Stimulated activated CD8-positive, alpha-beta memory T cell treated with anti-CD3 and anti-CD28 coated beads, Interleukin-4, amount 100 ng/mL, for 4 hours (primary cell): ENCODE results near the gene EIF5A.

Experiments
- DNase-seq, 2 donors: peaks; one replicate each; pipeline ENCODE4 v3.0.0-alpha.2; 2020; ENCODE audit warnings: low read depth in 2 of 2, low spot score in 1 of 2

The EIF5A gene

DNA sequence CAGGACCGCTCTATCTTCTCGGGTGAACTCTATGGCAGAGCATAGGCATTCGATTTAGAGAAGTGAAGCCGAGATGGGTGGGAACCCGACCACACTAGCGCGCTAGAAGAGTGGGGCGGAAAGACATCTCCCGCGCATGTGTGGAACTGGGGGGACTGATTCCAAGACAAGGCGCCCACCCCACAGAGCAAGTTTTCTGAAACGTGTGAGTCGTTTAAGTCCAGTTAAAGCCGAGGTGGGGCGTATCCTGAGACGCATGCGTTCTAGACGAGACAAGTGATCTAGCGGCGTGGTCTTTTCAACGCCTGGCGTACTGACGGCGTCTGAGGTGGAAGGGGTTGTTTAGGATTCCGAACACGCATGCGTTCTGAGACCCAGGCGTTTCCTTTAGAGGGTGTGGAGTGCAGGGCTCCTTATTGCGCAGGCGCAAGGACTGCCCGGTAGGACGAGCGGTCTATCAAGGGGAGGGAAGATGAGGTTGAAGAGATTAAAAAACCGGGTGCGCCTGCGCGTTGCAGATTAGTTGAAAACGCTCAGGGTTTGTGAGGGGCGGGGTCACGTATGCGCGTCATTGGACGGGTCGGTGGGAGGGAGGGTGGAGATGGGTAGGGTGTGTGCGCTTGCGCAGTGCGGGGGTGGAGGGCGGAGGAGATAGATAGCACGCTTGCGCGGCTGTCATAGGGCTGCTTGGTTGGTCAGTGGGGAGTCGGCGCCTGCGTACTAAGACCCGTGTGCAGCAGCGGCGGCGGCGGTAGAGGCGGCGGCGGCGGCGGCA, at the start of gene EIF5A:
Gene EIF5A (plus strand): TSS at position 718 of the 775 bp plus-strand sequence. CDS start 2,008 bp downstream, outside the sequence.
- peak; percentile 100 for DNase-seq

DNA sequence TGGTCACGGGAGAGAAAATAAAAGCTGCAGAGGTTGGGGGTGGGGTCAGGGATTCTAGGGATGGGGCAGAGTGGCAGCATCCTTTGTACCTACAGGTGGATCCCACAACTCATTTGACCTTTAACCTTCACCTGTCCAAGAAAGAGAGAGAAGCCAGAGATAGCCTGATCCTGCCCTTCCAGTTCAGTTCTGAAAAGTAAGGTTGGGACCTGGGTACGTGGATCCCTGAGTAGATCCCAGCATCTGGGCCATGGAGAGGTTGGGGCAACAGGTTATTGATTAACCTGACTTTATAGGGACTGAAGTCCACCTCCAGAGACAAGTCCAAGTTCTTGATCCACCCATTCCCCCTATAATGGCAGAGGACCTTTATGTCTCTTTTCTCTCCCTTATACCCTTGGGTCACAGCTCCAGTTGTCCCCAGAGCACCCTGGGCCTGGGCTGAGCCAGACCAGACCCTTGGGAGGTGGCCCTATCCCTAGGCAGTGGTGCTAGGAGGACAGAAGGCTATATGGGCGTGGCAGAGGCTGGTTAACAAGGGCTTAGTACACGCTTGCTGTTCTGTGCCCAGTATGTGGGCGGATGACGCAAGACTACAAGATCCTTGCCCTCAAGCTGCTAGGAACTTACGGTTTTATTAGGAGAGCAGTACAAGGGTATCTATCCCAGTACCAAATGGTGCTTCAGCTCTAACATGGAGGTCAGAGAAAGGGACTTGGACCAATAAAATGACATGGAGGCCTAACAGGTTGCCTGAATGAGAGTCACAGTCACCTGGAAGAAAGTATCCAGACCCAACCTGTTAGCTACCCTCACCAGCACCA, 48.5 kb upstream of the EIF5A start:
- DNase-seq = no peak

DNA sequence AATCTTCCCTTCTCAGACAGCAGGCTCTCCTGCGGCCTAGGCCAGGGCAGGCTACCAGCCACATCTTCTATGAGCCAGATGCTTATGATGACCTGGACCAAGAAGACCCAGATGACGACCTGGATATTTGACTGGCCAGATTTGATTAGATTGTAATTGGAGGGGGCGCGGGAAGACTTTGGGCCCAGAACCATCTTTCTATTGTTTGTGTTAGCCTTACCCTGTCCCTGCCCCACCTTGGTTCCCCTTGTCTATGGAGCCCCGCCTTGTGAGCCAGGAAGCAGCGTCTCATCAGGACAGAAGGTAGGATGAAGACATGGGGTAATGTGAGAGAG, 47.9 kb upstream of the EIF5A start:
- no peak for DNase-seq

DNA sequence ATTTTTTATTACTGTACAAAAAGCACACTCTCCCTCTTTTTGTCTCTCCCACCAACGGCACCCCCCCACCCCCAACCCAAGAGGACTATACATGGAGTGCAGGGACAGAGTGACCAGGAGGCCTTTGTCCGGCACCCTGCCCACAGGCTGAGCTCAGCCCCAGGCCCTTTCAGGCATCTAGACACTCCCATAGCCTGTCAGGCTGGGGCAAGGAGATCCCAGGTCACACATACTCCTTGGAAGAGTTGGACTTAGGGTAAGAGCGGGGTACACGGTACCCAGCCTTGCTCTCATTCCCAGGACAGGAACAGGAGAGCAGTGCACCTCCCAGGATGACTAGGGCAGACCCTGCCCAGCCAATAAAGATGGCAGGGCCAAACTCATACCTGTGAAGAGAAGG, 47.3 kb upstream of the EIF5A start:
- DNase-seq = no peak

DNA sequence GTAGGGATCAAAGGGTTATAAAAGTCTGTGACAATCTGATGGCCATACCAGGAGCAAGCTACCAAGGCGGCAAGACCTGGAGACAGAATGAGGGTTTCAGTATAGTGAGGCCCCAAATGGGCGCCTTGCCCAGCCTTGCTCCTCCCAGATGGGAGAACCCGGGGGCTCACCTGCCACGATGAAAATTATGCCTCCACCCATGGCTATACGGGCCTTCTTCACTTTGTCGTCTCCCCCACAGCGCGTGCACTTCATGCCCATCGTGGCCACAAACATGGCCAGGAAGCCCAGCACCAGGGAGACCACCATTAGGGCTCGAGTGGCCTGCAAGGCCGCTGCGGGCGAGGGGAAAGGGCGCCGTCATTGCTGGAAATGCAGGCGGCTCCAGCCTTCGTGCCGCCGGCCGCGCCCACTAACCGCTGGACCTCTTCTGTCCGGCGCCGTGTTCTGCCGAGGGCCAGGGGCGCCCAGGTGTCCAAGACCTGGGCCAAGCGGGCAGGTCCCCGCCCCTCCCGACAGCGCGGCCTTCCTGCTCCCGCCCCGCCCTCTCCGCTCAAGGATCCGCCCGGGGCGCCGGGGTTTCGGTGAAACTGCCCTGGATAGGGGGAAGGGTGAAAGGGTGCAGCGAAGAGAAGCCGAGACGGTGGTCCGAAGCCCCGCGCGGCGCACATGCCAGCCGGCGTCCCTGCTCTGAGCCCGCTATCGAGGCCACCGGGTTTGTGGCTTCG, 46.6 kb upstream of the EIF5A start:
- DNase-seq = no peak

DNA sequence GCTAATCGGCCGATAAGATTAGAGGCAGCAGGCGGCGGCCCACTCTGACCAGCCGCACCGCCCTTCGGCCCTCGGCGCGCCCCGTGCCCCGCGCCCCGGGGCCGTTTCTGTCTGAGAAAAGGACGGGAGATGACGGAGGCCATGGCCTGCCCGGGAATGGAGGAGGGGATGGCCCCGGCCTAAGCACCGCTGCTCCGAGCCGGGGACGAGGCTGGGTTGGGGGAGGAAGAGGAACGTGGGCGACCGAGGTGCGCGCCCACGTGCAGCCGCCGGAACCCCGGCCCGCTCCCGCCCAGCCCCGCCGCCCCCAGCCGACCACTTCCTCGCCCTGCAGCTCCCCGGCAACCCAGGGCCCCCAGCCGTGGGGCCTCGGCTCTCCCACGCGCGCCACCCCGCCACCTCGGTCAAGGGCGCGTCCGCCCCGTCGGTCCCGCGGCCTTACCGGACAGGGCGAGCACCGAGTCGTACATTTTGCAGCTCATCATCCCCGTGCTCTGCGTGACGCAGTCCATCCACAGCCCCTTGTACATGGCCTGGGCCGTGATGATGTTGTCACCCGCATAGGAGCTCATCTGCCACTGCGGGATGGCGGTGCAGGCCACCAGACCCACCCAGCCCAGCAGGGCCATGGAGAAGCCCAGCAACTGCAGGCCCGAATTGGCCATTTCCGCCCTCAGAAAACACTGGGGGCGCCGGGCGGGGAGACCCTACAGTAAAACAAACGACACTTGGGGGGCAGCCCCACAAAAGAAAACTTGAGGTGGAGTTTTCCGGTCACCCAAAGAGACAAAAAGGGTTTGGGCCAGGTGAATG, 45.8 kb upstream of the EIF5A start:
- peak in 1 of 2 donors; percentile 35 for DNase-seq

DNA sequence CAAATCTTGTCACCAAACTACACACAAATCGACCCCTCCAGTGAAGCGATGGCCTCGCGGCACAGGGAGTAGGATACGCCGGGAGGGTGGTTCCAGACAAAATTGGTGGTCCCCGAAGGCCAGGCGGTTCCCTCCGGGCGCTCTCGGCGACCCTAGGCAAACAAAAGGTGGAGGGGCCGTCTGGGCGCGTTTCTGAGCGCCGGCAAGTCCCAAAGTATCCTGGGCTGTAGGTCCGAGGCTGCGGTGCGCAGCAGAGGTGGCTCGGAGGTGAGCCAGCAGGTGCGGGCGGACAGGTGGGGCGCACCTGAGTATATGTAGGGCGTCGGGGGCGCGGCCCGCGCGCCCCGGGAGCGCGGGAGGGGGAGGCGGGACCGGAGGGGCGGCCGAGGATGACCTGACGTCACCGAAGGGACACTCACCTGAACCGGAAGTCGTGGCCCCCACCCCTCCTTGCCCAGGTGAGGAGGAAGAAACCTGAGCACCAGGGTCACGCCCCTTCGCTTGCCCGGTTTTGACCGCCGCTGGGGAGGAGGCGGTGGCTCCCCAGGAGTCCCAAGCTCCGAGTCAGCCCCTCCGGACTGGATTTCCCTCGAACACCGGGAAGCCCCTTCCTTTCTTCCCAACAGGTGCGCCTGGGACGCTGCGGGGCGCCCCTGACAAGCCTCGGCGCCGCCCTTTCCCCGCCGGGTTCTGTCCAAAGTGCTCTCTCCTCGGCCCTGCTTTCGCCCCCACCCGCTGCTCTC, 45.1 kb upstream of the EIF5A start, which contains the start of gene CLDN7:
Gene CLDN7 (minus strand): TSS at position 287 of the 743 bp plus-strand sequence. CDS start 435 bp downstream, outside the sequence.
- no peak for DNase-seq

DNA sequence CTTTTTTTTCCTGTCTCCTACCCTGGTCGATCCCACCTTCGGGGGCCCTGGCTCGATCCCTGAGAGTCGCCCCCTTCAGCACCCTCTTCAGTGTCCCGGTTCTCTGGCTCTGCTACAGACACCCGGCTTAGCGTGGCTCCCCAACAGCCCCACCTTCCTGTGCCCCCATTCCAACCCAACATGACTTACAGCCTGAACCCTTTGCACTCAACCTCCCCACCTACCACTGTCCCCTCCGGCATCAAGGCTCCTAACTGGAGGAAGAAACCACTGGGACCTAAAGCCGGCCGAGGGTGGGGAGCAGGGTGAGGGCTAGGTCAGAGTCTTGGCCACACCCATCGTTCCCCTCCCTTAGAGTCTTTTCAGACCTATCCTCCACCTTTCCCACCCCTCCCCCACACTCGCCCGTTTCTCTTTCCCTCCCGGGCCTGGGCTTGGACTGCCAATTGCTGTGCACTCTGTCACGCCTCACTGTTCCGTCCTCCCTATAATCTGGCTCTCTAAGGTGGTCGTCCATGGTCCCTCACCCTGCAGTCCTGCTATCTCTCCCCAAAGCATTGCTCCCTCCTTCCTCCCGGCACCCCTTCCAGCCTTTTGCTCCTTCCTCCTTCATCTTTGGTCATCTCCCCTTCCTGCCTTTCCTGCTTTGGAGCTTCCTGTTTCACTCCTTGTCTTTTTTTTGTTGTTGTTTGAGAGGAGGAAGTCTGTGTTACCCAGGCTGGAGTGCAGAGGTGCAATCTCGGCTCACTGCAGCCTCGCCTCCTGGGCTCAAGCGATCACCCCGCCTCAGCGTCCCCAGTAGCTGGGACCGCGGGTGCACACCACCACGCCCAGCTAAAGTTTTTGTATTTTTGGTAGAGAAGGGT, 44.3 kb upstream of the EIF5A start:
- no peak for DNase-seq

DNA sequence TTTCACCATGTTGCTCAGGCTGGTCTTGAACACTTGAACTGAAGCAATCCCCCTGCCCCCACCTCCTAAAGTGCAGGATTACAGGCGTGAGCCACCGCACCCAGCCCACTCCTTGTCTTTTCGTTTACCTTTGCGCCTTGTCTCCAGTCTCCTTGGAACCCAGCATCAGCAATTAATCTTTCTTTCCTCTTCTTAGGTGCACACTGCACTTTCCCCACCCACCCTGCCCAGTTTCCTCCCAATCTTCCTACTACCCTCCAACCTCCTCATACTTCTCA, 43.7 kb upstream of the EIF5A start:
- DNase-seq = no peak

DNA sequence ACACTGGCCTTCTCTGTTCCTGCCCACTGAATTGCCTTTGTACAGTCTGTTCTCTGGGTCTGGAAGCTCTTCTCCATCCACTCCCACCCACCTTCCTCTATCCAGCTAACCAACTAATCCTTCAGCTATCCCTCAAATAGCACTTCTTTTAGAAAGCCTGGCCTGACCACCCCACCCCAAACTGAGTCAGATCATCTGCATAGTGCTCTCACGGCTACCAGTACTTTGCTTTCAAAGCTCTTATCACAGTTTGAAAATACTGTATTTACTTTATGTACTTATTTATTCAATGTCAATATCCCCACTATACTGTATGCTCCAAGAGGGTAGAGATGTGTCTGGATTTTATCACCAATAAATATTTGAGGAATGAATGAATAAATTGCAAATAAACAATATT, 40.6 kb upstream of the EIF5A start:
- no peak for DNase-seq

DNA sequence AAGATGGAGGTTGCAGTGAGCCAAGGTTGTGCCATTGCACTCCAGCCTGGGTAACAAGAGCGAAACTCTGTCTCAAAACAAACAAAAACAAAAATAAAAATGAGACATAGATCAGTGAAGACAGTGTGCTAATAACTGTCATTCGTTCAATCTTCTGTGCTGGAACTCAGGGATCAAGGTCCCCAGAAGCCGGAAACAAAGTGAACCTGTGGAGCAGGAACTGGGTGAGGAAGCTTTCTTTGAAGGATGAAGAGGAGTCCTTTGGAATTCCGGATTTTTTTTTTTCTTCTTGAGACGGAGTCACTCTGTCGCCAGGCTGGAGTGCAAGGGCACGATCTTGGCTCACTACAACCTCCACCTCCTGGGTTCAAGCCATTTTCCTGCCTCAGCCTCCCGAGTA, 28.0 kb upstream of the EIF5A start:
- no peak for DNase-seq

DNA sequence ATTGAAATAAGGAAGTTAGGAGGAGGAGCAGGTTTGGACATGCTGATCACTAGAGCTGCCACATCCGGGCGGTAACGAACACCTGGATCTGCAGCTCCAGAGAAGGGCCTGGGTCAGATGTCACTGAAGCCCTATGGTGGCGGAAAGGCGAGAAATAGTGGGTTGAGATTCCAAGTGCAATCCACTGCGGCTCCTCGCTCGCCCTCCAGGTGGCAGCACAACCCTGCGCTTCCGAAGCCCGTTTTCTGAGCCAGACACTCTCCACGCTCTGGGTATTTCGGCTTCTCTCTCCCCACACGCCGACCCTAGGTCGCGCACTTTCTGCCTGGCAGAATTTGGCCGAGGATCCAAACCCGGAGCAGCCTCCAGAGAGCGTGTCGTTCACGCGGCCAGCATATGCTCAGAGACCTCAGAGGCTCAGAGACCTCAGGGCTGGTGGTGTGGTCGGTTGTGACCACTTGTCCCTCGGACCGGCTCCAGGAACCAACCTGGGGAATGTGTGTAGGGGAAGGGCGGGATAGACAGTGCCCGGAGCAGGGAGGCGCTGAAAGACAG, 26.8 kb upstream of the EIF5A start:
- DNase-seq = peak; percentile 69 to 71

DNA sequence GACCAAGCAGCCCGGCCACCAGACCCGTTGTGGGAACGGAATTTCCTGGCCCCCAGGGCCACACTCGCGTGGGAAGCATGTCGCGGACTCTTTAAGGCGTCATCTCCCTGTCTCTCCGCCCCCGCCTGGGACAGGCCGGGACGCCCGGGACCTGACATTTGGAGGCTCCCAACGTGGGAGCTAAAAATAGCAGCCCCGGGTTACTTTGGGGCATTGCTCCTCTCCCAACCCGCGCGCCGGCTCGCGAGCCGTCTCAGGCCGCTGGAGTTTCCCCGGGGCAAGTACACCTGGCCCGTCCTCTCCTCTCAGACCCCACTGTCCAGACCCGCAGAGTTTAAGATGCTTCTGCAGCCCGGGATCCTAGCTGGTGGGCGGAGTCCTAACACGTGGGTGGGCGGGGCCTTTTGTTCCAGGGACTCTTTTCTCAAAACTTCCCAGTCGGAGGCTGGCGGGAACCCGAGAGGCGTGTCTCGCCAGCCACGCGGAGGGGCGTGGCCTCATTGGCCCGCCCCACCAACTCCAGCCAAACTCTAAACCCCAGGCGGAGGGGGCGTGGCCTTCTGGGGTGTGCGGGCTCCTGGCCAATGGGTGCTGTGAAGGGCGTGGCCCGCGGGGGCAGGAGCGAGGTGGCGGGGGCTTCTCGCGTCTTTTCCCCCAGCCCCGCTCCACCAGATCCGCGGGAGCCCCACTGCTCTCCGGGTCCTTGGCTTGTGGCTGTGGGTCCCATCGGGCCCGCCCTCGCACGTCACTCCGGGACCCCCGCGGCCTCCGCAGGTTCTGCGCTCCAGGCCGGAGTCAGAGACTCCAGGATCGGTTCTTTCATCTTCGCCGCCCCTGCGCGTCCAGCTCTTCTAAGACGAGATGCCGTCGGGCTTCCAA, 26.1 kb upstream of the EIF5A start, which contains the start of gene SLC2A4:
Gene SLC2A4 (plus strand): TSS at position 645 of the 879 bp plus-strand sequence. CDS start 217 bp downstream, at position 862.
- DNase-seq = peak; percentile 62 to 73

DNA sequence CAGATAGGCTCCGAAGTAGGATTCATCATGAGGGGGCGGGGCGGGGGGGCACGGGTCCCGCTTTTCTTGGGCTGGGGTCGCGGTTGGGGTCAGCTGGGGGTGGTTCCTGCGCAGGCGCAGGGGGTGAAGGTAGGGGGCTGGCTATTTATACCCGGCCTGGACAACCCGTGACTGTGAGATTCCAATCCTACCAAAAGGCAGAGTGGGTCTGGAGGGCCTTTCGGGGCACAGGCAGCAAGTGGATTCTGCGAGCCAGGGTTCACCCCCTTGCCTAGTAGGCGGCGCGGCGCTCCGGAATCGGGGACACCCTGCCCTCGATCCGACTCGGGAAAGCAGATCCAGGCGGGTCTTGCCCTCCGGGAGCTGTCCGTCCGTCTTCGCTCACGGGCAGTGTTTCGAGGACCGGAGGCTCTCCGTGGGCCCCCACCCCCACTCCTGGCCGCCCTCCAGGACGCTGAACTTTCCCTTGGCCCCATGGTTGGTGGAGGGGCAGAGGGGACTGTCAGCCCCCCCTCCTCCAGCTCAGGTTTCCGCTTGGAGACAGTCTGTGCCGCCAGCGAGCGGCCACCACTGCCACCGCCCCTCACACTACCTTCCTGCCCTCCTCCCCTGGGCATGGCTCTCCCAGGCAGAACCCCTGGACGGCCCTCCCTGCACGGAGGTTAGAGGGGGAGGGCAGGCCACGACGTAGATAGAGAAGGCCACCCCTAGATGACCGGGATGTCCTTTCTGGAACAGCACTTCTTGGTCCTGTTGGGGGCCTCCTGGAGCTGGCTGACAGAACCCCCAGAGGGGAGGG, 25.3 kb upstream of the EIF5A start:
- DNase-seq = no peak

DNA sequence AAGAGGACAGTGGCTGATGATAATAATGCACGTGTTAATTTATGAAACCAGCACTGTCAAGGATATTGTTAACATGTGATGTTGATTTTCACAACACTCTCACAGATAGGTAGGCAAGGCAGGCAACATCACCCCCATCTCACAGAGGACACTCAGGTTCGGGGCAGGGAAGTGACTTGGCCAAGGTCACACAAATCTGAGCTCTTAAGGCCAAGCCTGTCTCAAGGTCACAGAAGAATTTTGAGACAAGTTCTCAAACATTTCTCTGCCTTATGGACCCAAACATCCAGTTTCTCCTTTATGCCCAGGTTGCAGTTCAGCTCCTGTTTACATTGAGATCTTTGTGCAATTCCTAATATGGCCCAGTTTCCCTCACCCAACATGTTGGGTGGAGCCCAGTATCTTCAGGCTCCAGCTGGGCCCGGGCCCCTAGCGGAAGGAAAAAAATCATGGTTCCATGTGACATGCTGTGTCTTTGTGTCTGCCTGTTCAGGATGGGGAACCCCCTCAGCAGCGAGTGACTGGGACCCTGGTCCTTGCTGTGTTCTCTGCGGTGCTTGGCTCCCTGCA, 24.6 kb upstream of the EIF5A start:
- no peak for DNase-seq

DNA sequence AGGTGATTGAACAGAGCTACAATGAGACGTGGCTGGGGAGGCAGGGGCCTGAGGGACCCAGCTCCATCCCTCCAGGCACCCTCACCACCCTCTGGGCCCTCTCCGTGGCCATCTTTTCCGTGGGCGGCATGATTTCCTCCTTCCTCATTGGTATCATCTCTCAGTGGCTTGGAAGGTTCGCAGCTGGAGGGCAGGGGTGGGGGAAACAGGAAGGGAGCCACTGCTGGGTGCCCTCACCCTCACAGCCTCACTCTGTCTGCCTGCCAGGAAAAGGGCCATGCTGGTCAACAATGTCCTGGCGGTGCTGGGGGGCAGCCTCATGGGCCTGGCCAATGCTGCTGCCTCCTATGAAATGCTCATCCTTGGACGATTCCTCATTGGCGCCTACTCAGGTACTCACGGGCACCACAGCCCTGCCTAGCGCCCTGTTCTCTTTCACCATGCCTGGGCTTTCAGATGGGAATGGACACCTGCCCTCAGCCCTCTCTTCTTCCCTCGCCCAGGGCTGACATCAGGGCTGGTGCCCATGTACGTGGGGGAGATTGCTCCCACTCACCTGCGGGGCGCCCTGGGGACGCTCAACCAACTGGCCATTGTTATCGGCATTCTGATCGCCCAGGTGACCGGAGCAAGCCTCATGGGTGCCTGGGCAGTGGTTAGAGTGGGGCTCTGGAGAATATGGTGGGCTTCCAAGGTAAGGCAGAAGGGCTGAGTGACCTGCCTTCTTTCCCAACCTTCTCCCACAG, 23.8 kb upstream of the EIF5A start:
- no peak for DNase-seq
